Astrocyte of the cerebellum (primary cell): Measurements from ENCODE around the gene HBM.
"Not testable (repeated sequence)": the region's sequence is repeated elsewhere in the genome, so short reads cannot be mapped to it uniquely, and the experiment has no call there.

ENCODE experiments used
- DNase-seq: peaks from one replicate; pipeline ENCODE4 v3.0.0-alpha.2; 2011; ENCODE audit warnings: low read depth
- H3K4me3 ChIP-seq: 2 replicates; pipeline ENCODE4 v1.5.1; 2011; ENCODE audit warnings: mild to moderate bottlenecking, low read depth, low read length, moderate library complexity
- in situ Hi-C: cut with HindIII; loops from 2 replicates; pipeline ENCODE4 v1.10.0; 2017; ENCODE audit warnings: low sequenced_read_pairs
- TF ChIP-seq, protein P1 (sequence below): IDR thresholded peaks from 2 replicates; pipeline ENCODE4 v1.5.1; 2012; ENCODE audit warnings: low read length, low read depth, moderate library complexity, mild to moderate bottlenecking; ENCODE audit errors: missing control alignments

Gene HBM

DNA sequence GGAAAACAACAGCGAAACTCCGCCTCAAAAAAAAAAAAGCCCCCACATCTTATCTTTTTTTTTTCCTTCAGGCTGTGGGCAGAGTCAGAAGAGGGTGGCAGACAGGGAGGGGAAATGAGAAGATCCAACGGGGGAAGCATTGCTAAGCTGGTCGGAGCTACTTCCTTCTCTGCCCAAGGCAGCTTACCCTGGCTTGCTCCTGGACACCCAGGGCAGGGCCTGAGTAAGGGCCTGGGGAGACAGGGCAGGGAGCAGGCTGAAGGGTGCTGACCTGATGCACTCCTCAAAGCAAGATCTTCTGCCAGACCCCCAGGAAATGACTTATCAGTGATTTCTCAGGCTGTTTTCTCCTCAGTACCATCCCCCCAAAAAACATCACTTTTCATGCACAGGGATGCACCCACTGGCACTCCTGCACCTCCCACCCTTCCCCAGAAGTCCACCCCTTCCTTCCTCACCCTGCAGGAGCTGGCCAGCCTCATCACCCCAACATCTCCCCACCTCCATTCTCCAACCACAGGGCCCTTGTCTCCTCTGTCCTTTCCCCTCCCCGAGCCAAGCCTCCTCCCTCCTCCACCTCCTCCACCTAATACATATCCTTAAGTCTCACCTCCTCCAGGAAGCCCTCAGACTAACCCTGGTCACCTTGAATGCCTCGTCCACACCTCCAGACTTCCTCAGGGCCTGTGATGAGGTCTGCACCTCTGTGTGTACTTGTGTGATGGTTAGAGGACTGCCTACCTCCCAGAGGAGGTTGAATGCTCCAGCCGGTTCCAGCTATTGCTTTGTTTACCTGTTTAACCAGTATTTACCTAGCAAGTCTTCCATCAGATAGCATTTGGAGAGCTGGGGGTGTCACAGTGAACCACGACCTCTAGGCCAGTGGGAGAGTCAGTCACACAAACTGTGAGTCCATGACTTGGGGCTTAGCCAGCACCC, 9.5 kb downstream of the HBM start:
- in situ Hi-C loops, result no loop called here
- H3K4me3 ChIP-seq, result no peak overlapping the region
- no peak for DNase-seq
- TF ChIP-seq, protein P1, sequence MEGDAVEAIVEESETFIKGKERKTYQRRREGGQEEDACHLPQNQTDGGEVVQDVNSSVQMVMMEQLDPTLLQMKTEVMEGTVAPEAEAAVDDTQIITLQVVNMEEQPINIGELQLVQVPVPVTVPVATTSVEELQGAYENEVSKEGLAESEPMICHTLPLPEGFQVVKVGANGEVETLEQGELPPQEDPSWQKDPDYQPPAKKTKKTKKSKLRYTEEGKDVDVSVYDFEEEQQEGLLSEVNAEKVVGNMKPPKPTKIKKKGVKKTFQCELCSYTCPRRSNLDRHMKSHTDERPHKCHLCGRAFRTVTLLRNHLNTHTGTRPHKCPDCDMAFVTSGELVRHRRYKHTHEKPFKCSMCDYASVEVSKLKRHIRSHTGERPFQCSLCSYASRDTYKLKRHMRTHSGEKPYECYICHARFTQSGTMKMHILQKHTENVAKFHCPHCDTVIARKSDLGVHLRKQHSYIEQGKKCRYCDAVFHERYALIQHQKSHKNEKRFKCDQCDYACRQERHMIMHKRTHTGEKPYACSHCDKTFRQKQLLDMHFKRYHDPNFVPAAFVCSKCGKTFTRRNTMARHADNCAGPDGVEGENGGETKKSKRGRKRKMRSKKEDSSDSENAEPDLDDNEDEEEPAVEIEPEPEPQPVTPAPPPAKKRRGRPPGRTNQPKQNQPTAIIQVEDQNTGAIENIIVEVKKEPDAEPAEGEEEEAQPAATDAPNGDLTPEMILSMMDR, result no peak

DNA sequence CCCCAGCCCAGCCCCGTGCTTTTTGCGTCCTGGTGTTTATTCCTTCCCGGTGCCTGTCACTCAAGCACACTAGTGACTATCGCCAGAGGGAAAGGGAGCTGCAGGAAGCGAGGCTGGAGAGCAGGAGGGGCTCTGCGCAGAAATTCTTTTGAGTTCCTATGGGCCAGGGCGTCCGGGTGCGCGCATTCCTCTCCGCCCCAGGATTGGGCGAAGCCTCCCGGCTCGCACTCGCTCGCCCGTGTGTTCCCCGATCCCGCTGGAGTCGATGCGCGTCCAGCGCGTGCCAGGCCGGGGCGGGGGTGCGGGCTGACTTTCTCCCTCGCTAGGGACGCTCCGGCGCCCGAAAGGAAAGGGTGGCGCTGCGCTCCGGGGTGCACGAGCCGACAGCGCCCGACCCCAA, 10.2 kb downstream of the HBM start:
- in situ Hi-C loops, H3K4me3 ChIP-seq, DNase-seq: not testable (repeated sequence)

DNA sequence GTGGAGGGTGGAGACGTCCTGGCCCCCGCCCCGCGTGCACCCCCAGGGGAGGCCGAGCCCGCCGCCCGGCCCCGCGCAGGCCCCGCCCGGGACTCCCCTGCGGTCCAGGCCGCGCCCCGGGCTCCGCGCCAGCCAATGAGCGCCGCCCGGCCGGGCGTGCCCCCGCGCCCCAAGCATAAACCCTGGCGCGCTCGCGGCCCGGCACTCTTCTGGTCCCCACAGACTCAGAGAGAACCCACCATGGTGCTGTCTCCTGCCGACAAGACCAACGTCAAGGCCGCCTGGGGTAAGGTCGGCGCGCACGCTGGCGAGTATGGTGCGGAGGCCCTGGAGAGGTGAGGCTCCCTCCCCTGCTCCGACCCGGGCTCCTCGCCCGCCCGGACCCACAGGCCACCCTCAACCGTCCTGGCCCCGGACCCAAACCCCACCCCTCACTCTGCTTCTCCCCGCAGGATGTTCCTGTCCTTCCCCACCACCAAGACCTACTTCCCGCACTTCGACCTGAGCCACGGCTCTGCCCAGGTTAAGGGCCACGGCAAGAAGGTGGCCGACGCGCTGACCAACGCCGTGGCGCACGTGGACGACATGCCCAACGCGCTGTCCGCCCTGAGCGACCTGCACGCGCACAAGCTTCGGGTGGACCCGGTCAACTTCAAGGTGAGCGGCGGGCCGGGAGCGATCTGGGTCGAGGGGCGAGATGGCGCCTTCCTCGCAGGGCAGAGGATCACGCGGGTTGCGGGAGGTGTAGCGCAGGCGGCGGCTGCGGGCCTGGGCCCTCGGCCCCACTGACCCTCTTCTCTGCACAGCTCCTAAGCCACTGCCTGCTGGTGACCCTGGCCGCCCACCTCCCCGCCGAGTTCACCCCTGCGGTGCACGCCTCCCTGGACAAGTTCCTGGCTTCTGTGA, 11.0 kb downstream of the HBM start, which contains the start of gene HBA1:
Gene HBA1, plus strand, starts transcription at position 204 of the 906 bp plus-strand sequence. Its CDS starts 37 bp downstream, at position 241.
- H3K4me3 ChIP-seq, DNase-seq, in situ Hi-C loops: not testable (repeated sequence)

DNA sequence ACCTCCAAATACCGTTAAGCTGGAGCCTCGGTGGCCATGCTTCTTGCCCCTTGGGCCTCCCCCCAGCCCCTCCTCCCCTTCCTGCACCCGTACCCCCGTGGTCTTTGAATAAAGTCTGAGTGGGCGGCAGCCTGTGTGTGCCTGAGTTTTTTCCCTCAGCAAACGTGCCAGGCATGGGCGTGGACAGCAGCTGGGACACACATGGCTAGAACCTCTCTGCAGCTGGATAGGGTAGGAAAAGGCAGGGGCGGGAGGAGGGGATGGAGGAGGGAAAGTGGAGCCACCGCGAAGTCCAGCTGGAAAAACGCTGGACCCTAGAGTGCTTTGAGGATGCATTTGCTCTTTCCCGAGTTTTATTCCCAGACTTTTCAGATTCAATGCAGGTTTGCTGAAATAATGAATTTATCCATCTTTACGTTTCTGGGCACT, 11.6 kb downstream of the HBM start:
- in situ Hi-C loops, result no loop called here
- DNase-seq, result no peak
- TF ChIP-seq, protein P1, result no peak
- H3K4me3 ChIP-seq, result no peak overlapping the region

DNA sequence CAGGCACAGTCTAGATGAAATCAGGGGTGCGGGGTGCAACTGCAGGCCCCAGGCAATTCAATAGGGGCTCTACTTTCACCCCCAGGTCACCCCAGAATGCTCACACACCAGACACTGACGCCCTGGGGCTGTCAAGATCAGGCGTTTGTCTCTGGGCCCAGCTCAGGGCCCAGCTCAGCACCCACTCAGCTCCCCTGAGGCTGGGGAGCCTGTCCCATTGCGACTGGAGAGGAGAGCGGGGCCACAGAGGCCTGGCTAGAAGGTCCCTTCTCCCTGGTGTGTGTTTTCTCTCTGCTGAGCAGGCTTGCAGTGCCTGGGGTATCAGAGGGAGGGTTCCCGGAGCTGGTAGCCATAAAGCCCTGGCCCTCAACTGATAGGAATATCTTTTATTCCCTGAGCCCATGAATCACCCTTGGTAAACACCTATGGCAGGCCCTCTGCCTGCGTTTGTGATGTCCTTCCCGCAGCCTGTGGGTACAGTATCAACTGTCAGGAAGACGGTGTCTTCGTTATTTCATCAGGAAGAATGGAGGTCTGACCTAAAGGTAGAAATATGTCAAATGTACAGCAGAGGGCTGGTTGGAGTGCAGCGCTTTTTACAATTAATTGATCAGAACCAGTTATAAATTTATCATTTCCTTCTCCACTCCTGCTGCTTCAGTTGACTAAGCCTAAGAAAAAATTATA, 12.3 kb downstream of the HBM start:
- H3K4me3 ChIP-seq, result no peak overlapping the region

DNA sequence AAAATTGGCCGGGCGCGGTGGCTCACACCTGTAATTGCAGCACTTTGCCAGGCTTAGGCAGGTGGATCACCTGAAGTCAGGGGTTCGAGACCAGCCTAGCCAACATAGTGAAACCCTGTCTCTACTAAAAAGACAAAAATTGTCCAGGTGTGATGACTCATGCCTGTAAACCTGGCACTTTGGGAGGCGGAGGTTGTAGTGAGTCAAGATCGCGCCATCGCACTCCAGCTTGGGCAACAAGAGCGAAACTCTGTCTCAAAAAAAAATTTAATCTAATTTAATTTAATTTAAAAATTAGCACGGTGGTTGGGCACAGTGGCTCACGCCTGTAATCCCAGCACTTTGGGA, 12.9 kb downstream of the HBM start:
- TF ChIP-seq, protein P1, result no peak

More for the DNA sequence above, 12.3 kb downstream of the HBM start:
- TF ChIP-seq, protein P1, result no peak
- no peak for DNase-seq
- in situ Hi-C loops, result no loop called here

DNA sequence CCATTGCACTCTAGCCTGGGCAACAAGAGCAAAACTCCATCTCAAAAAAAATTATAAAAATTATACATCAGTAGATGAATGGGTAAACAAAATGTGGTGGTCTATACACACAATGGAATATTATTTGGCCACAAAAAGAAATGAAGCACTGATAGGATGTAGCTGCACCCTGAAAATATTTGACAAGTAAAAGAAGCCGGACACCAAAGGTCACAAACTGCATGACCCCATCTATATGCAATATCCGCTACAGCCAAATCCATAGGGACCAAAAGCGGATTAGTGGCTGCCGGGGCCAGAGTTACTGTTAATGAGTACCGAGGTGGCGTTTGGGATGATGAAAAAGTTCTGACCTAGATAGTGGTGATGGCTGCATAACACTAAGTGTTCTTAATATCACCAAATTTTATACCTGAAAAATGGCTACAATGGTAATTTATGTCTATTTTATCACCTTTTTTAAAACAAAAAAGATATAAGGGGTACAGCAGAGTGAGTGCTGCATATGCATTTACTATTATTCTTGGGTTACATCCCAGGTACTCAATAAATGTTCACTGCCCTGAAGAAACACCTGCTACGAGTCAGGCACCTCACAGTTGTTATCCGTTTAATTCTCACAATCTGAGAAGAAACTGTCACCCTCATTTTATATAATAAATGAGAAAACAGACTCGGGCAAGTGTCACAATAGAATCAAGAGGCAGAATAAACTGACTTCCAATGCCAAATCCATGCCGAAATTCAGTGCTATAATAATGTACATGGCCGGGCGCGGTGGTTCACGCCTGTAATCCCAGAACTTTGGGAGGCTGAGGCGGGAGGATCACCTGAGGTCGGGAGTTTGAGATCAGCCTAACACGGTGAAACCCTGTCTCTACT, 13.7 kb downstream of the HBM start:
- no peak for DNase-seq
- H3K4me3 ChIP-seq, result no peak overlapping the region
- TF ChIP-seq, protein P1, result no peak
- in situ Hi-C loops, result no loop called here

More for the DNA sequence above, 12.9 kb downstream of the HBM start:
- in situ Hi-C loops, result no loop called here
- DNase-seq, result no peak
- no peak overlapping the region for H3K4me3 ChIP-seq
